ENCODE data around the gene PRAC2.
"Not testable (repeated sequence)": the region's sequence is repeated elsewhere in the genome, so short reads cannot be mapped to it uniquely, and the experiment has no call there.

Gene PRAC2

GRCh38 chr17:48722915-48723422, at the start of gene PRAC2:
Gene PRAC2 (plus strand): TSS chr17:48723185. CDS start chr17:48724411, 1,226 bp downstream.
- DNase-seq (ENCODE audit: low read depth): no peak
- H3K4me3 ChIP-seq (ENCODE audit: low read depth, low read length): no peak within 1 kb of the TSS

- no peak overlapping the region for H3K4me3 ChIP-seq (ENCODE audit: low read depth, low read length)
- DNase-seq (ENCODE audit: low read depth): no peak
Observed at GRCh38 chr17:48676963-48677558, 45.9 kb upstream of the PRAC2 start.

GRCh38 chr17:48678141-48678971, 44.6 kb upstream of the PRAC2 start:
- DNase-seq (ENCODE audit: low read depth): no peak
- no peak overlapping the region for H3K4me3 ChIP-seq (ENCODE audit: low read depth, low read length)

GRCh38 chr17:48679385-48680096, 43.4 kb upstream of the PRAC2 start:
- DNase-seq (ENCODE audit: low read depth): no peak
- H3K4me3 ChIP-seq (ENCODE audit: low read depth, low read length): no peak overlapping the region

- no peak overlapping the region for H3K4me3 ChIP-seq (ENCODE audit: low read depth, low read length)
Observed at GRCh38 chr17:48681609-48682008, 41.4 kb upstream of the PRAC2 start.

GRCh38 chr17:48690655-48691054, 32.3 kb upstream of the PRAC2 start:
- no peak for DNase-seq (ENCODE audit: low read depth)
- no peak overlapping the region for H3K4me3 ChIP-seq (ENCODE audit: low read depth, low read length)

More at GRCh38 chr17:48681609-48682008, 41.4 kb upstream of the PRAC2 start:
- no peak for DNase-seq (ENCODE audit: low read depth)

- H3K4me3 ChIP-seq (ENCODE audit: low read depth, low read length): no peak overlapping the region
- no peak for DNase-seq (ENCODE audit: low read depth)
Observed at GRCh38 chr17:48692049-48692448, 30.9 kb upstream of the PRAC2 start.

- H3K4me3 ChIP-seq (ENCODE audit: low read depth, low read length): no peak overlapping the region
- DNase-seq (ENCODE audit: low read depth): no peak
Observed at GRCh38 chr17:48693178-48693577, 29.8 kb upstream of the PRAC2 start.

- H3K4me3 ChIP-seq (ENCODE audit: low read depth, low read length): no peak overlapping the region
- DNase-seq (ENCODE audit: low read depth): no peak
Observed at GRCh38 chr17:48701864-48702532, 21.0 kb upstream of the PRAC2 start.

GRCh38 chr17:48704361-48705248, 18.4 kb upstream of the PRAC2 start:
- DNase-seq (ENCODE audit: low read depth): no peak
- H3K4me3 ChIP-seq (ENCODE audit: low read depth, low read length): no peak overlapping the region

GRCh38 chr17:48711128-48711527, 11.9 kb upstream of the PRAC2 start:
- DNase-seq (ENCODE audit: low read depth): no peak
- H3K4me3 ChIP-seq (ENCODE audit: low read depth, low read length): no peak overlapping the region

- DNase-seq (ENCODE audit: low read depth): no peak
Observed at GRCh38 chr17:48715496-48716399, 7.2 kb upstream of the PRAC2 start.

GRCh38 chr17:48716549-48716948, 6.4 kb upstream of the PRAC2 start:
- not testable (repeated sequence) for H3K4me3 ChIP-seq (ENCODE audit: low read depth, low read length); DNase-seq (ENCODE audit: low read depth)

More at GRCh38 chr17:48715496-48716399, 7.2 kb upstream of the PRAC2 start:
- no peak overlapping the region for H3K4me3 ChIP-seq (ENCODE audit: low read depth, low read length)

- DNase-seq (ENCODE audit: low read depth): no peak
- H3K4me3 ChIP-seq (ENCODE audit: low read depth, low read length): no peak overlapping the region
Observed at GRCh38 chr17:48717367-48718226, 5.4 kb upstream of the PRAC2 start.

GRCh38 chr17:48718227-48718760, 4.7 kb upstream of the PRAC2 start:
- DNase-seq (ENCODE audit: low read depth): no peak
- H3K4me3 ChIP-seq (ENCODE audit: low read depth, low read length): no peak overlapping the region

- DNase-seq (ENCODE audit: low read depth): no peak
- no peak overlapping the region for H3K4me3 ChIP-seq (ENCODE audit: low read depth, low read length)
Observed at GRCh38 chr17:48718761-48719641, 4.0 kb upstream of the PRAC2 start.
